Measurements from ENCODE around the gene RNPEPL1. TPM values are rescaled to one million over a fixed set of nuclear protein-coding genes. Genes with fewer than 3 reads are reported as not detected.

The RNPEPL1 gene
- total and polyA plus RNA-seq, 2 experiments from 2014 or later: 46.3 to 57.2 TPM

GRCh38 chr2:240554767-240555493, 13.4 kb upstream of the RNPEPL1 start:
- 95% methylated on average over 17 of the region's 17 CpGs for WGBS (ENCODE audit: low lambda C conversion rate, missing lambda C conversion rate)
- H3K36me3 ChIP-seq (replicated peaks; ENCODE audit: insufficient read depth, low read depth): no peaks in the 10 kb centered on the region
- no peaks in the 10 kb centered on the region for H3K9me2 ChIP-seq (replicated peaks; ENCODE audit: insufficient read depth)
- H3K27ac ChIP-seq: no peak overlapping the region
- no peaks in the 10 kb centered on the region for H3K27me3 ChIP-seq
- no peak overlapping the region for H3K4me3 ChIP-seq
- H4K20me1 ChIP-seq (ENCODE audit: insufficient read depth, poor library complexity, severe bottlenecking): peaks cover 18% of the 10 kb centered on the region
- H3K4me2 ChIP-seq: no peak overlapping the region
- TF ChIP-seq EZH2phosphoT487 (IDR thresholded peaks at IDR 0.05; ENCODE audit: low read depth, severe bottlenecking, unreplicated experiment) (no peak), EZH2 (IDR thresholded peaks at IDR 0.05; ENCODE audit: borderline replicate concordance) (no peak)
- TF ChIP-seq, protein P1, sequence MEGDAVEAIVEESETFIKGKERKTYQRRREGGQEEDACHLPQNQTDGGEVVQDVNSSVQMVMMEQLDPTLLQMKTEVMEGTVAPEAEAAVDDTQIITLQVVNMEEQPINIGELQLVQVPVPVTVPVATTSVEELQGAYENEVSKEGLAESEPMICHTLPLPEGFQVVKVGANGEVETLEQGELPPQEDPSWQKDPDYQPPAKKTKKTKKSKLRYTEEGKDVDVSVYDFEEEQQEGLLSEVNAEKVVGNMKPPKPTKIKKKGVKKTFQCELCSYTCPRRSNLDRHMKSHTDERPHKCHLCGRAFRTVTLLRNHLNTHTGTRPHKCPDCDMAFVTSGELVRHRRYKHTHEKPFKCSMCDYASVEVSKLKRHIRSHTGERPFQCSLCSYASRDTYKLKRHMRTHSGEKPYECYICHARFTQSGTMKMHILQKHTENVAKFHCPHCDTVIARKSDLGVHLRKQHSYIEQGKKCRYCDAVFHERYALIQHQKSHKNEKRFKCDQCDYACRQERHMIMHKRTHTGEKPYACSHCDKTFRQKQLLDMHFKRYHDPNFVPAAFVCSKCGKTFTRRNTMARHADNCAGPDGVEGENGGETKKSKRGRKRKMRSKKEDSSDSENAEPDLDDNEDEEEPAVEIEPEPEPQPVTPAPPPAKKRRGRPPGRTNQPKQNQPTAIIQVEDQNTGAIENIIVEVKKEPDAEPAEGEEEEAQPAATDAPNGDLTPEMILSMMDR (IDR thresholded peaks at IDR 0.05; ENCODE audit: poor library complexity): no peak
- peaks cover 21% of the 10 kb centered on the region for H3K4me1 ChIP-seq (ENCODE audit: insufficient read depth)
- no peak overlapping the region for H2AFZ ChIP-seq
- peaks cover 50% of the 10 kb centered on the region for H3K79me2 ChIP-seq
- DNase-seq (ENCODE audit: low spot score): no peak
- peaks cover 3% of the 10 kb centered on the region for H3K9me3 ChIP-seq (ENCODE audit: low read depth)

DNA sequence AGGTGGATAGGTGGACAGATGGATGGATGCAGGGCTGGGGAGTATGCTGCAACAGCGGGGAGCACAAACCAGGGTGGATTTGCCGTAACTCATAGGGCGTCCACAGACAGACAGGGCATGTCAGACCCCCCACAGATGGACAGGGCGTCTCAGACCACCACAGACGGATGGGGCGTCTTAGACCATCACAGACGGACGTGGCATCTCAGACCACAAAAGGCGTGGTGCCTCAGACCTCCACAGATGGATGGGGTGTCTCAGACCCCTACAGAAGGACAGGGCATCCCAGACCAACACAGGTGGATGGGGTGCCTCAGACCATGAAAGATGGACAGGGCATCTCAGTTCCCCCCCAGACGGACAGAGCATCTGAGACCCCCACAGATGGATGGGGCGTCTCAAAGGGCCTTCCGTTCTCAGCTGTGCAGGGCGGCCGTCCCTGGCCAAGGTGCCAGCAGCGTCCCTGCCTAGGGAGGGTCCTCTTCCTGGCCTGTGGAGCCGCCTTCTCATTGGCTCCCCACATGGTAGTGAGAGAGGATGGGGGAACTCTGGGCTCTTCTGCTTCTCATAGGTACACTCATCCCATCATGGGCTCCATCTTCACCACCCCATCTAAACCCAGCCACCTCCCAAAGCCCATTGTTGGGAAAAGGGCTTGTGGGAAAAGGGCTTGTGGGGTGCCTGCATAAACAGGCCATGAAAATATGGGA, 12.6 kb upstream of the RNPEPL1 start:
- Histone ChIP-seq H3K27me3 (no peaks in the 10 kb centered on the region), H3K79me2 (peaks cover 50% of the 10 kb centered on the region), H3K27ac (no peak overlapping the region), H3K36me3 (replicated peaks; ENCODE audit: insufficient read depth, low read depth) (no peaks in the 10 kb centered on the region), H3K9me3 (ENCODE audit: low read depth) (peaks cover 2% of the 10 kb centered on the region), H2AFZ (no peak overlapping the region), H4K20me1 (ENCODE audit: insufficient read depth, poor library complexity, severe bottlenecking) (peaks cover 18% of the 10 kb centered on the region), H3K9me2 (replicated peaks; ENCODE audit: insufficient read depth) (no peaks in the 10 kb centered on the region), H3K4me1 (ENCODE audit: insufficient read depth) (peaks cover 22% of the 10 kb centered on the region), H3K4me2 (no peak overlapping the region), H3K4me3 (no peak overlapping the region)
- WGBS (ENCODE audit: low lambda C conversion rate, missing lambda C conversion rate): 91% methylated on average over 16 of the region's 16 CpGs
- no peak for TF ChIP-seq EZH2 (IDR thresholded peaks at IDR 0.05; ENCODE audit: borderline replicate concordance)
- DNase-seq (ENCODE audit: low spot score): no peak

GRCh38 chr2:240556553-240557100, 11.7 kb upstream of the RNPEPL1 start:
- TF ChIP-seq, protein P1 (IDR thresholded peaks at IDR 0.05; ENCODE audit: poor library complexity): peak; percentile 19
- no peak for TF ChIP-seq EZH2 (IDR thresholded peaks at IDR 0.05; ENCODE audit: borderline replicate concordance)
- Histone ChIP-seq H3K27ac (peak overlapping the region; percentile 56), H2AFZ (no peak overlapping the region), H4K20me1 (ENCODE audit: insufficient read depth, poor library complexity, severe bottlenecking) (peaks cover 18% of the 10 kb centered on the region), H3K9me2 (replicated peaks; ENCODE audit: insufficient read depth) (no peaks in the 10 kb centered on the region), H3K4me2 (no peak overlapping the region), H3K4me3 (no peak overlapping the region), H3K79me2 (peaks cover 50% of the 10 kb centered on the region), H3K9me3 (ENCODE audit: low read depth) (no peaks in the 10 kb centered on the region), H3K4me1 (ENCODE audit: insufficient read depth) (peaks cover 25% of the 10 kb centered on the region), H3K27me3 (no peaks in the 10 kb centered on the region), H3K36me3 (replicated peaks; ENCODE audit: insufficient read depth, low read depth) (no peaks in the 10 kb centered on the region)
- WGBS (ENCODE audit: low lambda C conversion rate, missing lambda C conversion rate): 62% methylated on average over 9 of the region's 9 CpGs
- peak; percentile 41 for DNase-seq (ENCODE audit: low spot score)

Measured in hepatocyte (in vitro differentiated cells).